DOHH2 (cell line): ENCODE results near the gene GAS2.
A peak's percentile ranks its signal among the peaks of the same experiment; 100 is the strongest.

Experiments used
- H3F3A ChIP-seq: fragments of 200-600 bp; sonication (generic), shearing (Covaris generic); 2 replicates; pipeline ENCODE4 v1.6.0; 2016; ENCODE audit warnings: antibody characterized with exemption, mild to moderate bottlenecking; ENCODE audit not compliant: control insufficient read depth, insufficient read depth
- H3K27ac ChIP-seq: fragments of 200-600 bp; sonication (generic); 2 replicates; pipeline ENCODE4 v1.5.1; 2014; ENCODE audit warnings: low read depth, mild to moderate bottlenecking, low read length, moderate library complexity
- H3K27me3 ChIP-seq: fragments of 200-600 bp; sonication (generic); 2 replicates; pipeline ENCODE4 v1.6.1; 2014; ENCODE audit warnings: mild to moderate bottlenecking, low read length, mixed read lengths; ENCODE audit not compliant: control insufficient read depth
- H3K36me3 ChIP-seq: fragments of 200-600 bp; sonication (generic); 2 replicates; pipeline ENCODE4 v1.6.1; 2014; ENCODE audit warnings: mild to moderate bottlenecking, low read length, moderate library complexity, mixed read lengths; ENCODE audit not compliant: control insufficient read depth
- H3K4me1 ChIP-seq: fragments of 200-600 bp; sonication (generic); 2 replicates; pipeline ENCODE4 v1.6.1; 2014; ENCODE audit warnings: mild to moderate bottlenecking, low read length, mixed read lengths; ENCODE audit not compliant: control insufficient read depth
- H3K4me2 ChIP-seq: fragments of 200-600 bp; sonication (generic); 2 replicates; pipeline ENCODE4 v1.6.0; 2014; ENCODE audit warnings: mild to moderate bottlenecking, low read length, moderate library complexity
- H3K4me3 ChIP-seq: fragments of 200-600 bp; sonication (generic); 2 replicates; pipeline ENCODE4 v1.5.1; 2014; ENCODE audit warnings: mild to moderate bottlenecking, low read length, mixed read lengths
- H3K79me2 ChIP-seq: fragments of 200-600 bp; sonication (generic); 2 replicates; pipeline ENCODE4 v1.6.1; 2014; ENCODE audit warnings: mild to moderate bottlenecking, low read length, mixed read lengths; ENCODE audit not compliant: control insufficient read depth
- H3K9me2 ChIP-seq: fragments of 200-600 bp; sonication (generic); replicated peaks from 2 replicates; pipeline ENCODE4 v1.6.1; 2014; ENCODE audit warnings: mild to moderate bottlenecking, low read length, mixed read lengths; ENCODE audit not compliant: control insufficient read depth
- H3K9me3 ChIP-seq: fragments of 200-600 bp; sonication (generic); 2 replicates; pipeline ENCODE4 v1.6.1; 2014; ENCODE audit warnings: antibody characterized with exemption, low read length, mixed read lengths; ENCODE audit not compliant: control insufficient read depth, insufficient read depth
- H4K20me1 ChIP-seq: fragments of 200-600 bp; sonication (generic); 2 replicates; pipeline ENCODE4 v1.6.0; 2014; ENCODE audit warnings: low read depth, mild to moderate bottlenecking, antibody characterized with exemption, low read length, moderate library complexity; ENCODE audit not compliant: control insufficient read depth, insufficient read depth
- EZH2phosphoT487 ChIP-seq: fragments of 200-600 bp; sonication (generic); IDR thresholded peaks from 2 replicates; pipeline ENCODE4 v1.6.1; 2017; ENCODE audit warnings: borderline replicate concordance, mild to moderate bottlenecking, antibody characterized with exemption, low read length, moderate library complexity, mixed read lengths
- TF ChIP-seq, protein P1 (sequence below): fragments of 200-600 bp; sonication (generic); IDR thresholded peaks from one replicate; pipeline ENCODE4 v1.5.1; 2014; ENCODE audit warnings: antibody characterized with exemption, mild to moderate bottlenecking, low read depth, low read length; ENCODE audit not compliant: poor library complexity, severe bottlenecking

Gene GAS2

DNA sequence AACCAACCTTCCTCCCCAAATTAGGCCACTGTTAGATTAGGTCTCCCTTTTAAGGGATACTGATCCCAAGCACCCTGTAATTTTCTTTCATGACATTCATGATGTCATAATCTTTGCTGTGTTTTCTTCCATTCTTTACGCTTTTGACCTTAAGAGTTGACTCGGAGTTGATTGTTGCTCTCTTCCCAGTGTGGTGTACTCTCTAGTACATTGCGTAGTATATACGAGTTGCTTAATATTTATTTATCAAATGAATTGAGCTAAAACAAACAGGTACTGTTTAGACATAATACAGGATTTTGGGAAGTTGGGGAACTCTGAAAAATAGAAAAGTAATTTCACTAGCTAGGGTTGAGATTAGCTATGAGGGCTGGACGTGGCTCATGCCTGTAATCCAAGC lies 113.4 kb downstream of the GAS2 start:
- Histone ChIP-seq H3K27me3 (peaks cover 4% of the 10 kb centered on the region), H3K9me2 (no peaks in the 10 kb centered on the region), H3K36me3 (no peaks in the 10 kb centered on the region), H3K27ac (no peak overlapping the region), H3K4me3 (no peak overlapping the region), H3F3A (no peaks in the 10 kb centered on the region), H3K4me1 (peaks cover 11% of the 10 kb centered on the region), H3K4me2 (no peak overlapping the region), H3K79me2 (no peaks in the 10 kb centered on the region), H4K20me1 (no peaks in the 10 kb centered on the region), H3K9me3 (no peaks in the 10 kb centered on the region; the same call in 1 of the 2 replicates)
- TF ChIP-seq, protein P1, sequence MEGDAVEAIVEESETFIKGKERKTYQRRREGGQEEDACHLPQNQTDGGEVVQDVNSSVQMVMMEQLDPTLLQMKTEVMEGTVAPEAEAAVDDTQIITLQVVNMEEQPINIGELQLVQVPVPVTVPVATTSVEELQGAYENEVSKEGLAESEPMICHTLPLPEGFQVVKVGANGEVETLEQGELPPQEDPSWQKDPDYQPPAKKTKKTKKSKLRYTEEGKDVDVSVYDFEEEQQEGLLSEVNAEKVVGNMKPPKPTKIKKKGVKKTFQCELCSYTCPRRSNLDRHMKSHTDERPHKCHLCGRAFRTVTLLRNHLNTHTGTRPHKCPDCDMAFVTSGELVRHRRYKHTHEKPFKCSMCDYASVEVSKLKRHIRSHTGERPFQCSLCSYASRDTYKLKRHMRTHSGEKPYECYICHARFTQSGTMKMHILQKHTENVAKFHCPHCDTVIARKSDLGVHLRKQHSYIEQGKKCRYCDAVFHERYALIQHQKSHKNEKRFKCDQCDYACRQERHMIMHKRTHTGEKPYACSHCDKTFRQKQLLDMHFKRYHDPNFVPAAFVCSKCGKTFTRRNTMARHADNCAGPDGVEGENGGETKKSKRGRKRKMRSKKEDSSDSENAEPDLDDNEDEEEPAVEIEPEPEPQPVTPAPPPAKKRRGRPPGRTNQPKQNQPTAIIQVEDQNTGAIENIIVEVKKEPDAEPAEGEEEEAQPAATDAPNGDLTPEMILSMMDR: no peak
- TF ChIP-seq EZH2phosphoT487: no peak

DNA sequence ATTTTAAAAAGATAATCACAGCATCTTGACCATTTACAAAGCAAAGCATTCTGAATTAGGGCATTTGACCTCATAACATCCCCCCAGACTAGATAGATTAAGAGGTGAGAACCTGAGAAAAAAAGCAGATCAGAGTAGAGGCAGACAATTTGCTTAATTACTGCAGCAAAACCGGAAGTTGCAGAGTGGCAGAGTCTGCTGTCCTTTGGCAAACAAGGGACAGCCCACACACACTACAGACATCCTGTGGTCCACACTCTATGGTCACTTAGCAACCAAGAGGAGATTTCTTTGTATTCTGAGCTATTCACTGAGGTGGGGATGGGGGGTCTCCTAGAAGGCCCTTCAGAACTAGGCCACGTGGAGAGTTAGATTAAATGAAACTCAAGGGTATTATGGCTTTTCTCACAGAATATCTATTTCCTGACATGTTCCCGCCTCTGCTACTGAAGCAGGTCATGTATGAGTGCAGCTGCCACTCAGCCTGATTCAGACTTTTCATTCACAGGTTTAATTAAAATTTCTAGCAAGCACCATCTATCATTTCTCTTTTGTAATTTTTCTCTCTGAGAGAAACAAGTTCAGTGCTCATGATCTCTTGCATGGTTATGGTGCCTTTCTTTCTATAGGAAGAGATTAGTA lies 114.7 kb downstream of the GAS2 start:
- H3K79me2 ChIP-seq: no peaks in the 10 kb centered on the region
- peak overlapping the region; percentile 29 for H3K4me2 ChIP-seq
- no peaks in the 10 kb centered on the region for H3F3A ChIP-seq
- H3K27me3 ChIP-seq: peaks cover 4% of the 10 kb centered on the region
- no peaks in the 10 kb centered on the region; the same call in 1 of the 2 replicates for H3K9me3 ChIP-seq
- peaks cover 11% of the 10 kb centered on the region for H3K4me1 ChIP-seq
- H4K20me1 ChIP-seq: no peaks in the 10 kb centered on the region
- no peak overlapping the region for H3K27ac ChIP-seq
- H3K36me3 ChIP-seq: no peaks in the 10 kb centered on the region
- TF ChIP-seq EZH2phosphoT487: no peak
- TF ChIP-seq, protein P1: no peak
- H3K9me2 ChIP-seq: no peaks in the 10 kb centered on the region
- H3K4me3 ChIP-seq: 0 out of 2 replicates have a peak overlapping the region, but pooled peaks have one; percentile 16

DNA sequence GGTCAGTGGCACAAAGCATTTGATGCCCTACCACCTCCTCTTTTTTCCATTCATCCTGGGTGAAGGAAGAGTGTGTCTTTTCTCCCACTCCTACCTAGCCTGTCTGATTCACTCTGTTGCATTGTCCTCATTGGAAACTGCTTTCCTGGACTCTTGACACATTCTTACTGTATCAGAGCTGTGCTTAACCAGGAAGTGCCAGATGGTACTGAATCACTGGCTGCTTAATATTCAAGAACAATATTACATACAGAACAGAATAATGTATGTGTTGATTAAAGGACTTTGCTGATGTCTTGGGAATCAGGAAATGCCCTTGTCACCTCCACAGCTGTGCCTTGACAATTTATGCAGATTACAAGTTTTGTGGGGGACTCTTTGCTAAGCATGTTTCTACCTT lies 118.8 kb downstream of the GAS2 start:
- Histone ChIP-seq H3K4me1 (peaks cover 11% of the 10 kb centered on the region), H3K4me2 (no peak overlapping the region), H3K9me3 (no peaks in the 10 kb centered on the region), H3K4me3 (no peak overlapping the region), H3K79me2 (no peaks in the 10 kb centered on the region), H3K27ac (no peak overlapping the region), H3K9me2 (no peaks in the 10 kb centered on the region), H3K27me3 (no peaks in the 10 kb centered on the region; the same call in 1 of the 2 replicates), H3K36me3 (no peaks in the 10 kb centered on the region), H3F3A (no peaks in the 10 kb centered on the region), H4K20me1 (no peaks in the 10 kb centered on the region)
- no peak for TF ChIP-seq EZH2phosphoT487
- TF ChIP-seq, protein P1: no peak
